DMS 273 (cell line): ENCODE data around the gene TEX47.

Experiments
- DNase-seq: peaks from one replicate; lab custom pipeline; 2025; ENCODE audit not compliant: unreplicated experiment; lab: John Stamatoyannopoulos, UW

TEX47 gene

GRCh38 chr7:88746126-88746525, 49.4 kb downstream of the TEX47 start:
- no peak for DNase-seq
